Adrenal gland (tissue), 5 donors: ENCODE data around the gene NOC2L.

Experiments
- POLR2A ChIP-seq, 2 donors: fragments of 450-650 bp; IDR thresholded peaks; one replicate each; pipeline ENCODE4 v1.6.1; 2017; ENCODE audit warnings: antibody characterized with exemption in 2 of 2, mild to moderate bottlenecking in 2 of 2, moderate library complexity in 1 of 2
- TF ChIP-seq, protein P1 (sequence below), 6 experiments: fragments of 450-650 bp in 4 of 6; fragments of 200-600 bp in 2 of 6; sonication (generic) in 1 of 6; IDR thresholded peaks; 1 replicate in 5 of 6; 2 replicates in 1 of 6; pipeline versions ENCODE4 v1.5.1 to v1.8.0; 2016 to 2021; ENCODE audit warnings: antibody characterized with exemption in 6 of 6, mild to moderate bottlenecking in 2 of 6, moderate library complexity in 1 of 6
- donor health status: DM: no; HTN: no; CAD: no.

DNA sequence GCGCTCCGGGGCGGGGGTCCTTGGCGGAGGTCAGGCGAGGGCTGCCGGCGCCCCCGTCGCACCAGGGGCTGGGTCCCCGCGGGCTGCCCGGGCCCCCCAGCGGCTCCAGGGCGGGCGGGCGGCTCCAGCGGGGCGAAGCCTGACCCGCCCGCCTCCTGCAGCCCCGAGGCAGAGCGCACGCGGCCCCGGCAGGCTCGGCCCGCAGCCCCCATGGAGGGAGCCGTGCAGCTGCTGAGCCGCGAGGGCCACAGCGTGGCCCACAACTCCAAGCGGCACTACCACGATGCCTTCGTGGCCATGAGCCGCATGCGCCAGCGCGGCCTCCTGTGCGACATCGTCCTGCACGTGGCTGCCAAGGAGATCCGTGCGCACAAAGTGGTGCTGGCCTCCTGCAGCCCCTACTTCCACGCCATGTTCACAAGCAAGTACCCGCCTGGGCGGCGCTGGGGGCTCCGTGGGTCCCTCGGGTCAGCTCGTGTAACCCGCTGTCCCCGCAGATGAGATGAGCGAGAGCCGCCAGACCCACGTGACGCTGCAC lies 2.1 kb upstream of the NOC2L start:
- TF ChIP-seq, protein P1, sequence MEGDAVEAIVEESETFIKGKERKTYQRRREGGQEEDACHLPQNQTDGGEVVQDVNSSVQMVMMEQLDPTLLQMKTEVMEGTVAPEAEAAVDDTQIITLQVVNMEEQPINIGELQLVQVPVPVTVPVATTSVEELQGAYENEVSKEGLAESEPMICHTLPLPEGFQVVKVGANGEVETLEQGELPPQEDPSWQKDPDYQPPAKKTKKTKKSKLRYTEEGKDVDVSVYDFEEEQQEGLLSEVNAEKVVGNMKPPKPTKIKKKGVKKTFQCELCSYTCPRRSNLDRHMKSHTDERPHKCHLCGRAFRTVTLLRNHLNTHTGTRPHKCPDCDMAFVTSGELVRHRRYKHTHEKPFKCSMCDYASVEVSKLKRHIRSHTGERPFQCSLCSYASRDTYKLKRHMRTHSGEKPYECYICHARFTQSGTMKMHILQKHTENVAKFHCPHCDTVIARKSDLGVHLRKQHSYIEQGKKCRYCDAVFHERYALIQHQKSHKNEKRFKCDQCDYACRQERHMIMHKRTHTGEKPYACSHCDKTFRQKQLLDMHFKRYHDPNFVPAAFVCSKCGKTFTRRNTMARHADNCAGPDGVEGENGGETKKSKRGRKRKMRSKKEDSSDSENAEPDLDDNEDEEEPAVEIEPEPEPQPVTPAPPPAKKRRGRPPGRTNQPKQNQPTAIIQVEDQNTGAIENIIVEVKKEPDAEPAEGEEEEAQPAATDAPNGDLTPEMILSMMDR (IDR thresholded peaks at IDR 0.05) = no peak
- TF ChIP-seq POLR2A (IDR thresholded peaks at IDR 0.05) = no peak
